Measurements from ENCODE around the gene CENPT.

DNA sequence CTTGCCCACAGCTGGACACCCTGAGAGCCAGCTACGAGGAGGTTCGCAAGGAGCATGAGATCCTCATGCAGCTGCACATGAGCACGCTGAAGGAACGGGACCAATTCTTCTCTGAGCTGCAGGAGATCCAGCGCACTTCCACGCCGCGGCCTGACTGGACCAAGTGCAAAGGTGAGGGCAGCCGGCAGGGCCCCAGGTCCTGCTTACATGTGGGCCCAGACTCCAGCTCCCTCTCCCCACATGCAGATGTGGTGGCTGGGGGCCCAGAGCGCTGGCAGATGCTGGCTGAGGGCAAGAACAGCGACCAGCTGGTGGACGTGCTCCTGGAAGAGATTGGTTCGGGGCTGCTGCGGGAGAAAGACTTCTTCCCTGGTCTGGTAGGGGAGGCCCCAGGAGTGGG lies 21.6 kb downstream of the CENPT start:
- TF ChIP-seq POLR2AphosphoS5 (IDR thresholded peaks at IDR 0.05; ENCODE audit: insufficient read depth, low read depth, low read length) (no peak), POLR2A (IDR thresholded peaks at IDR 0.05; ENCODE audit: low read depth, low read length) (no peak), FOS (IDR thresholded peaks at IDR 0.05; ENCODE audit: borderline replicate concordance, insufficient read depth, low read length) (no peak), EZH2 (IDR thresholded peaks at IDR 0.05; ENCODE audit: borderline replicate concordance, low read depth, low read length, severe bottlenecking) (no peak), MYC (IDR thresholded peaks at IDR 0.05; ENCODE audit: low read depth, low read length) (no peak), GATA2 (IDR thresholded peaks at IDR 0.05; ENCODE audit: insufficient read depth, insufficient read length, low read depth, low read length) (no peak)
- TF ChIP-seq, protein P1, sequence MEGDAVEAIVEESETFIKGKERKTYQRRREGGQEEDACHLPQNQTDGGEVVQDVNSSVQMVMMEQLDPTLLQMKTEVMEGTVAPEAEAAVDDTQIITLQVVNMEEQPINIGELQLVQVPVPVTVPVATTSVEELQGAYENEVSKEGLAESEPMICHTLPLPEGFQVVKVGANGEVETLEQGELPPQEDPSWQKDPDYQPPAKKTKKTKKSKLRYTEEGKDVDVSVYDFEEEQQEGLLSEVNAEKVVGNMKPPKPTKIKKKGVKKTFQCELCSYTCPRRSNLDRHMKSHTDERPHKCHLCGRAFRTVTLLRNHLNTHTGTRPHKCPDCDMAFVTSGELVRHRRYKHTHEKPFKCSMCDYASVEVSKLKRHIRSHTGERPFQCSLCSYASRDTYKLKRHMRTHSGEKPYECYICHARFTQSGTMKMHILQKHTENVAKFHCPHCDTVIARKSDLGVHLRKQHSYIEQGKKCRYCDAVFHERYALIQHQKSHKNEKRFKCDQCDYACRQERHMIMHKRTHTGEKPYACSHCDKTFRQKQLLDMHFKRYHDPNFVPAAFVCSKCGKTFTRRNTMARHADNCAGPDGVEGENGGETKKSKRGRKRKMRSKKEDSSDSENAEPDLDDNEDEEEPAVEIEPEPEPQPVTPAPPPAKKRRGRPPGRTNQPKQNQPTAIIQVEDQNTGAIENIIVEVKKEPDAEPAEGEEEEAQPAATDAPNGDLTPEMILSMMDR (IDR thresholded peaks at IDR 0.05; ENCODE audit: extremely low read depth in 1 of 2, insufficient read depth in 1 of 2, low read depth in 1 of 2, low read length in 2 of 2) = no peak
- TF ChIP-seq, protein P2, sequence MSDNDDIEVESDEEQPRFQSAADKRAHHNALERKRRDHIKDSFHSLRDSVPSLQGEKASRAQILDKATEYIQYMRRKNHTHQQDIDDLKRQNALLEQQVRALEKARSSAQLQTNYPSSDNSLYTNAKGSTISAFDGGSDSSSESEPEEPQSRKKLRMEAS (IDR thresholded peaks at IDR 0.05; ENCODE audit: insufficient read depth, insufficient read length) = no peak
